Ammon's horn (tissue), 1 donor: ENCODE data around the gene DCP1B.
"Not testable (repeated sequence)": the region's sequence is repeated elsewhere in the genome, so short reads cannot be mapped to it uniquely, and the experiment has no call there.

ENCODE experiments used
- DNase-seq: peaks from one replicate; pipeline ENCODE4 v3.0.0-alpha.2; 2016; ENCODE audit warnings: low spot score

The DCP1B gene

GRCh38 chr12:1977109-1977508, 27.1 kb downstream of the DCP1B start:
- DNase-seq, result no peak

GRCh38 chr12:1974812-1975211, 29.4 kb downstream of the DCP1B start:
- DNase-seq, result no peak

DNA sequence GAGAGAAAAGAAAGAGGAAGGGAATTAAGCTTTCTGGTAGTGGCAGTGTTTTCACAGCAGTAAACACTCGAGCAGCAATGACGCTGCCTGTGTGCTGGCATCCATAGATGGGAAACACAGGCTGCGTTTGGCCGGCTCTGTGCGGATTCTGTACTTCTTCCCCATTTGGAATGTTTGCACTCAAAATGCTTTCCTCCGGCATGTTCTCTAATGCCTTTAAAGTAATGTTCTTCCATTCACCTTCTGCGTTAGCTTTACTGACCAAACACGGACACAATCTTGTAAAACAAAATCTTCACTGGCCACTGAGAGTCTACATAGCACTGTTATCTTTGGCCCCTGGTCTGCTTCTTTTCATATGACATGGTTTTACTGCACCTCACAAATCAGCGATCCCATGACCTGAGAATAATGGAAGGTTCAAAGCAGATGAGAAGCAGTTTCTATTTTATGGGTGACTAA, 31.4 kb downstream of the DCP1B start:
- DNase-seq, result peak; percentile 74

GRCh38 chr12:1972260-1972659, 32.0 kb downstream of the DCP1B start:
- no peak for DNase-seq

- no peak for DNase-seq
Observed at GRCh38 chr12:1970331-1970900, 33.8 kb downstream of the DCP1B start.

- no peak for DNase-seq
Observed at GRCh38 chr12:1966561-1967226, 37.6 kb downstream of the DCP1B start.

GRCh38 chr12:1965916-1966315, 38.3 kb downstream of the DCP1B start:
- no peak for DNase-seq

GRCh38 chr12:1962051-1963020, 41.9 kb downstream of the DCP1B start:
- no peak for DNase-seq

- DNase-seq, result no peak
Observed at GRCh38 chr12:1956716-1957115, 47.5 kb downstream of the DCP1B start.

DNA sequence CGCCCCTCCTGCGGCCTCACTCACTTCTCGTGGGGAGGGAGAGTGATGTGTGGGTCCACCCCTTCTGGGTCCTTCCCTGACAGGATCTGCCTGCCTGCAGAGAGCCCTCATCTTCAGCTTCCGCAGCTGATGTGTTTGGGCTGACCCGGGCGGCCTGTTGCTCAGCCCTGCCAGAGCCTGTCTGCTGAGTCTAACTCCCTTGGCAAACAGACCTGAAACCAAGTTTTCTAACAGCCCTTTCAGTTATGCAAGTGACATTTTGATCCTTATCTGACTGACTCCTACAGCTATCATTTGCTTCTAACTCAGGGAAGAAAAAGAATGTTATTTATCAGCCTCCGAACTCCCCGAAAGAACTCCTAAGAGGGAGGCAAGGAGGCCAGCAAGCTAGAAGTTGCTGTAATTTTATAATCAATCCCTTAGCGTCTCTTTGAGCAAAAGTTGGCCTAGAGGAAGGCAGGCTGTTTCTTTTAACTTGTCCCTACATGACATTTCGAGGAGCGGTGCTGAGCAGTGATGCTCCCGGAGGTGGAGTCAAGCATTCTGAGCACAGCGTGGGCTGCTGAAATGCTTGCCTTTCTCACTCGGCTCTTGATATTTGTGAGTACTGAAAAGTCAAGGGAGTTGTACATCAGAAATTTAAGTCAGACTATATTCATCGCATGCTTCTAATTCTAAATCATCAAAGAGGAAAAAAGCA, 54.3 kb downstream of the DCP1B start:
- DNase-seq, result no peak

- DNase-seq, result no peak
Observed at GRCh38 chr12:1948883-1949282, 55.4 kb downstream of the DCP1B start.

DNA sequence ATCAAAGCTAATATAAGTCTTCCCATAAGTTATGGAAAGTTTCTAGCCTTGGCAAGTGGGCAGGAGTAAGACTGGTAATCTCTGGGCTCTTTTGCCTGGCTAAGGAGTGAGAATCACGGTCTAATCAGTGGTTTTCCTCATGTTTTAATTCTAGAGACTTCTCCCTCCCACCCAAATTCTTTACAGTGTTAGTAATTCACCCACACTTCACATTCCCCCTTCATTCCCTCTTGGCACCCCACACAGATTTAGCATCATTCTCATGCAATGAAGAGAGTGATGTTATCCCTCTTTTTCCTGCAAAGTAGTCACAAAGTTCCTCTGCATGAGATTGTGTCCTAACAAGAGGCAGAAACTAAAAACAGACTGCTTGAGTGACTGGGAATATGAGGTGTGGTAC, 57.2 kb downstream of the DCP1B start:
- no peak for DNase-seq

GRCh38 chr12:1946296-1946695, 58.0 kb downstream of the DCP1B start:
- no peak for DNase-seq

GRCh38 chr12:1945502-1945901, 58.8 kb downstream of the DCP1B start:
- DNase-seq, result not testable (repeated sequence)

- DNase-seq, result peak; percentile 95
Observed at GRCh38 chr12:1939801-1940607, 64.3 kb downstream of the DCP1B start.

DNA sequence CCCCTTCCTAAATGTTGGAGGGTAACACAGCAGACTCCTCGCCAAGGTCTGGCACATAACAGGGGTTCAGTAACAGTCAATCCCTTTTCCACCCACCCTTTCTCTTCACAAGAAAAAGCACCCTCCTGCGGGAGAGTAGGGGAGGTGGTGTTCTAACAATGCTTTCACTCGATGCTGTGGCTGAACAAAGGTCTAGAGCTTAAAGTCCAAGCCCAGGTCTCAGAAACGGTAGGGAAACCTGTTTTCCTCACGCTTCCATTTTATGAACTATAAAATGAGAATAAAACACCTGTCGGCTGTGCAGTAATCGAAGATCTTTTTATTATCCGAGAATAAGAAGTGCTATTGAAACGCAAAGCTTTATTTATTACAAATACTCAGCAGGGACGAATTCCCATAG, 64.9 kb downstream of the DCP1B start:
- DNase-seq, result no peak

- peak; percentile 8 for DNase-seq
Observed at GRCh38 chr12:1937481-1938224, 66.6 kb downstream of the DCP1B start.

DNA sequence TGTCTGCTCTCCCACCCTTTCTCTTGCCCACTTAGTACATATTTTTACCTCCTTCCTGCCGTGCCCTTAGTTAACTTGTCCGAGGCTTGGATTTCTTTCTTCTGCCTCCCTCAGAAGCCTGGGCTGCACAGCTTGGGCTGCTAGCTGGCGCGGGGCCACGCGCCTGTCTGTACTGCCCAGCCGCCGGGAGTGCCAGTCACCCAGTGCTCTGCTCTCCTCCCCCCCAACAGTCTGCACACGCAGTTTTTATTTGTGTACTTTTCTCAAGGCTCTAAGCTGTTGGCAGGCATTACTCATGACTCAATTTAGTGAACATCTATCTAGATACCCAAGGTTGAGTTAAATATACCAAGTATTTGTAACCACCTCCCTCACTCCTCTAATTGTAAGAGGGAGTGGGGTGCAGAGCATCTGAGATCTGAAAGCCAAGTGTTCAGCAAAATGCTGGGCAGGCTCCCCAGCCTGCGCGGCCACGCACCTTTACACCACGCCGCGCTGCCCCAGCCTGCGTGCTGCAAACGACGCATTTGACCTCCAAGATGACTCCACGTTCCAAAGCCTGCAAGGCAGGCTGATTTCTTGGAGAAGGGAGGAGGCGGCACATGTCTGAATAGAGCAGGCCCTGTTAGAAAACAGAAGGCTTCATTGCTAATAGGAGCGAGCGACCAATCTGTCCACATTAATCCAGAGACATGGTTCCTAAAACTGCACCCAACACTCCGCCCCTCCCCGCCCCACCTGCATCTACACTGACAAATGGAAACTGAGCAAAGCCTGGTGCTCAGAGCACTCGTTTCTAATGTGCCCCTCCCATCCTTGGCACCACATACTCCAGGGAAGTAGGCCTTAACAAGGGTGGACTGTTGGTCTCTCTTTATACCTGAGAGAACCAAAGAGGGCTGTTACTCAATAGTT, 67.6 kb downstream of the DCP1B start:
- DNase-seq, result peak; percentile 96

DNA sequence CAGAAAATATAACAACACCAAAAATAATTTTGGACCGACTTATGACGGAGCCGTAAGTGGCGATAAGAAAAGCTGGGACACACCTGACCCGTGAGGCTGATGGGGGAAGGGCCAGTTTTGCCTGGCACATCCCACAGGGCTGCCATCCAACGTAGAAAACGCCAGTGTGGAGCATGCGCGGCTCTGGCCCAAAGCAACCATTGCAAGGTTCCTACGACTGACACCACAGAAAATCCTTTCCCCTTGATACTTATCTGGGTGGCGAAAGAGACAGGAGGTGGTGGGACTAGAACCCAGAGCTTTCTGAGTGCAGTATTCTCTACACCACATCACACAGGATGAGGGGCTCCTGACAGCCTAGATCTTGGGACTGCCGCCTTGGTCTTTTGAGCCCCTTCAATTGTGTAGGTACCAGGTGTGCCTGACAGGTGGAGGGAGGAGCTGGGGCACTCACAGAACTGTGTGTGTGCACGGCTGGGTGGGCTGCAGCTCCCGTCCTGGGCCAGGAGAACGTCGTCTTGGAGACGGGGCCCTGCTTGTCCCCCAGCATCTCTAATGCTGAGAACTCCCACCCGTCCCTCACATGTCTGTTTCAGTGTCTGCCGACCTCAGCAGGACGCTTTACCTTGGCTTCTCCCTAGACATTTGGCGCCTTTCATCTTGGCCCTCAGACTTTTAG, 68.4 kb downstream of the DCP1B start:
- peak; percentile 71 for DNase-seq
